PC-9 (cell line): ENCODE results near the gene TNFRSF9. TPM values are rescaled to one million over a fixed set of nuclear protein-coding genes. Genes with fewer than 3 reads are reported as not detected.

ENCODE experiments used
- BruUV-seq: library from RNA; stranded (reverse); fragments of 400-500 nt; replicated peaks from 2 replicates; lab custom pipeline; 2021; lab: Mats Ljungman, UMichigan
- CTCF ChIA-PET: fragments of 300-600 bp; sonication (Branson Sonifier 250); formaldehyde crosslinking; loops from one replicate; lab custom pipeline; 2022; ENCODE audit warnings: antibody characterized with exemption; lab: Charles Lee
- POLR2A ChIA-PET: fragments of 300-600 bp; sonication (Branson Sonifier 250); formaldehyde crosslinking; loops from one replicate; lab custom pipeline; 2022; ENCODE audit warnings: antibody characterized with exemption; ENCODE audit not compliant: unreplicated experiment; lab: Charles Lee
- DNase-seq, 2 experiments: peaks; one replicate each; pipeline versions ENCODE4 v3.0.0 to v3.0.0-alpha.2; 2015 to 2022; ENCODE audit warnings: mixed read lengths in 1 of 2
- H2AFZ ChIP-seq: fragments of 200-600 bp; sonication (generic); 2 replicates; pipeline ENCODE4 v1.8.1; 2017; ENCODE audit warnings: antibody characterized with exemption
- H3F3A ChIP-seq: fragments of 200-600 bp; sonication (generic); 2 replicates; pipeline ENCODE4 v1.8.1; 2017; ENCODE audit warnings: antibody characterized with exemption, mild to moderate bottlenecking, low read depth; ENCODE audit not compliant: insufficient read depth
- H3K27ac ChIP-seq: fragments of 200-600 bp; sonication (generic); 2 replicates; pipeline ENCODE4 v1.6.1; 2016; ENCODE audit warnings: mixed run types
- H3K27me3 ChIP-seq: fragments of 200-600 bp; sonication (generic); 2 replicates; pipeline ENCODE4 v1.6.1; 2016; ENCODE audit warnings: low read depth, mixed run types; ENCODE audit not compliant: insufficient read depth
- H3K36me3 ChIP-seq: fragments of 200-600 bp; sonication (generic); 2 replicates; pipeline ENCODE4 v1.6.1; 2016; ENCODE audit warnings: low read depth, mixed run types
- H3K4me1 ChIP-seq: fragments of 200-600 bp; sonication (generic); replicated peaks from 2 replicates; pipeline ENCODE4 v1.6.1; 2016; ENCODE audit warnings: mixed run types; ENCODE audit not compliant: insufficient read depth
- H3K4me2 ChIP-seq: fragments of 200-600 bp; sonication (generic); 2 replicates; pipeline ENCODE4 v1.6.1; 2017; ENCODE audit warnings: mixed run types
- H3K4me3 ChIP-seq: fragments of 200-600 bp; sonication (generic); 2 replicates; pipeline ENCODE4 v1.6.1; 2016; ENCODE audit warnings: mixed run types
- H3K79me2 ChIP-seq: fragments of 200-600 bp; sonication (generic); 2 replicates; pipeline ENCODE4 v1.6.1; 2017; ENCODE audit warnings: low read depth, mixed run types
- H3K9me2 ChIP-seq: fragments of 200-600 bp; sonication (generic); 2 replicates; pipeline ENCODE4 v1.8.1; 2017; ENCODE audit warnings: mild to moderate bottlenecking; ENCODE audit not compliant: insufficient read depth
- H3K9me3 ChIP-seq: fragments of 200-600 bp; sonication (generic); 2 replicates; pipeline ENCODE4 v1.8.1; 2016; ENCODE audit warnings: low read depth; ENCODE audit not compliant: insufficient read depth
- H4K20me1 ChIP-seq: fragments of 200-600 bp; sonication (generic); 2 replicates; pipeline ENCODE4 v1.8.1; 2017; ENCODE audit not compliant: insufficient read depth
- EZH2 ChIP-seq: fragments of 200-600 bp; sonication (generic); IDR thresholded peaks from 2 replicates; pipeline ENCODE4 v1.8.0; 2017; ENCODE audit warnings: antibody characterized with exemption, low read depth
- intact Hi-C: fragments of 100-400 bp; cut with micrococcal nuclease; formaldehyde crosslinking; loops from one replicate; pipeline ENCODE4 v1.10.0; 2022; ENCODE audit not compliant: unreplicated experiment
- total RNA-seq: library from RNA; stranded (reverse); gene quantifications from 2 replicates; pipeline ENCODE4 v1.2.3, GENCODE V29; 2021
- TF ChIP-seq, protein P1 (sequence below): fragments of 200-600 bp; sonication (generic); conservative IDR thresholded peaks from 2 replicates; pipeline ENCODE4 v1.6.1; 2017; ENCODE audit warnings: mixed run types, antibody characterized with exemption, mild to moderate bottlenecking, moderate library complexity

The TNFRSF9 gene
- total RNA-seq, 1 experiment from 2014 or later = 0.70 TPM

DNA sequence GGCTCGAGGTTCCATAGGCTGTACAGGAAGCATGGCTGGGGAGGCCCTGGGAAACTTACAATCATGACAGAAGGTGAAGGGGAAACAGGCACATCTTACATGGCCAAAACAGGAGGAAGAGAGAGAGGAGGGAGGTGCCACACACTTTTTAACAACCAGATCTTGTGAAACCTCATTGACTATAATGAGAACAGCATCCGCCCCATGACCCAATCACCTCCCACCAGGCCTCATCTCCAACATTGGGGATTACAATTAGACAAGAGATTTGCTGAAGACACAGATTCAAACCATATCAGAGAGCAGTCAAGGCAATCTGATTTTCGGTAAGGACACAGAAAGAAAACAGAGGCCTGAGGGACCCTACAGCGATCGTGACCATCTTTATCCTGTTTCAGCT, 41.7 kb downstream of the TNFRSF9 start:
- Histone ChIP-seq H3K79me2 (no peaks in the 10 kb centered on the region), H3K4me3 (no peak overlapping the region), H4K20me1 (no peaks in the 10 kb centered on the region), H3K4me1 (no peaks in the 10 kb centered on the region), H3K27me3 (no peaks in the 10 kb centered on the region), H3K4me2 (no peak overlapping the region), H3K9me2 (no peaks in the 10 kb centered on the region), H3K27ac (no peak overlapping the region), H3F3A (no peaks in the 10 kb centered on the region), H2AFZ (no peak overlapping the region), H3K9me3 (no peaks in the 10 kb centered on the region), H3K36me3 (no peaks in the 10 kb centered on the region)
- no TSS peak for BruUV-seq
- DNase-seq = no peak
- TF ChIP-seq, protein P1, sequence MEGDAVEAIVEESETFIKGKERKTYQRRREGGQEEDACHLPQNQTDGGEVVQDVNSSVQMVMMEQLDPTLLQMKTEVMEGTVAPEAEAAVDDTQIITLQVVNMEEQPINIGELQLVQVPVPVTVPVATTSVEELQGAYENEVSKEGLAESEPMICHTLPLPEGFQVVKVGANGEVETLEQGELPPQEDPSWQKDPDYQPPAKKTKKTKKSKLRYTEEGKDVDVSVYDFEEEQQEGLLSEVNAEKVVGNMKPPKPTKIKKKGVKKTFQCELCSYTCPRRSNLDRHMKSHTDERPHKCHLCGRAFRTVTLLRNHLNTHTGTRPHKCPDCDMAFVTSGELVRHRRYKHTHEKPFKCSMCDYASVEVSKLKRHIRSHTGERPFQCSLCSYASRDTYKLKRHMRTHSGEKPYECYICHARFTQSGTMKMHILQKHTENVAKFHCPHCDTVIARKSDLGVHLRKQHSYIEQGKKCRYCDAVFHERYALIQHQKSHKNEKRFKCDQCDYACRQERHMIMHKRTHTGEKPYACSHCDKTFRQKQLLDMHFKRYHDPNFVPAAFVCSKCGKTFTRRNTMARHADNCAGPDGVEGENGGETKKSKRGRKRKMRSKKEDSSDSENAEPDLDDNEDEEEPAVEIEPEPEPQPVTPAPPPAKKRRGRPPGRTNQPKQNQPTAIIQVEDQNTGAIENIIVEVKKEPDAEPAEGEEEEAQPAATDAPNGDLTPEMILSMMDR = no peak
- no peak for TF ChIP-seq EZH2
- intact Hi-C loops = no loop called here
- POLR2A ChIA-PET = no interaction called here
- CTCF ChIA-PET = interaction anchor here (0.7 kb wide), 1 partner anchor 21 kb away, joined by 3 read pairs; no protein-coding TSS in a partner anchor

DNA sequence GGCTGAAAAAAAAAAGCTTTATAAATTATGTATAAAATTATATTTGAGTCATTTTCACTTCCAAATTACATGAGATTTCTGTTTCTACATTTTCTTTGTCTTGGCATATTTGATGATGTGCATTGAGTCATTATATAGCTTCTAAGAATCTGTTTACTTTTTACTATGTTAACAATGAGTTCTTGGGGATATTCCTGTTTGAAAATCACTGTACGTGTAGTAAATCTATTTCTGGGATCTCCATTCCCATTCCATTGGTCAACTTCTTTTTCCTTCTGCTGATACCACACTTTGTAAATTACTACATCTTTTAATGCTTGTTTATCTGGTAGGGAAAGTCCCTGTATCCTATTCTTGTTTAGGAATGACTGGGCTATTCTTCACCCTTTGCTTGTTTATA, 43.6 kb downstream of the TNFRSF9 start:
- BruUV-seq = no TSS peak
- H3K4me3 ChIP-seq = no peak overlapping the region
- H4K20me1 ChIP-seq = no peaks in the 10 kb centered on the region
- H3K79me2 ChIP-seq = no peaks in the 10 kb centered on the region
- DNase-seq = no peak
- no peak overlapping the region for H2AFZ ChIP-seq
- no peaks in the 10 kb centered on the region for H3K9me3 ChIP-seq
- H3K27me3 ChIP-seq = no peaks in the 10 kb centered on the region
- no peaks in the 10 kb centered on the region for H3F3A ChIP-seq
- intact Hi-C loops = no loop called here
- no peaks in the 10 kb centered on the region for H3K36me3 ChIP-seq
- no peaks in the 10 kb centered on the region for H3K9me2 ChIP-seq
- POLR2A ChIA-PET = no interaction called here
- H3K27ac ChIP-seq = no peak overlapping the region
- H3K4me2 ChIP-seq = no peak overlapping the region
- TF ChIP-seq, protein P1 = no peak
- TF ChIP-seq EZH2 = no peak
- no peaks in the 10 kb centered on the region for H3K4me1 ChIP-seq
- CTCF ChIA-PET = interaction anchor here (0.6 kb wide), 1 partner anchor 610 kb away, joined by 3 read pairs; no protein-coding TSS in a partner anchor

DNA sequence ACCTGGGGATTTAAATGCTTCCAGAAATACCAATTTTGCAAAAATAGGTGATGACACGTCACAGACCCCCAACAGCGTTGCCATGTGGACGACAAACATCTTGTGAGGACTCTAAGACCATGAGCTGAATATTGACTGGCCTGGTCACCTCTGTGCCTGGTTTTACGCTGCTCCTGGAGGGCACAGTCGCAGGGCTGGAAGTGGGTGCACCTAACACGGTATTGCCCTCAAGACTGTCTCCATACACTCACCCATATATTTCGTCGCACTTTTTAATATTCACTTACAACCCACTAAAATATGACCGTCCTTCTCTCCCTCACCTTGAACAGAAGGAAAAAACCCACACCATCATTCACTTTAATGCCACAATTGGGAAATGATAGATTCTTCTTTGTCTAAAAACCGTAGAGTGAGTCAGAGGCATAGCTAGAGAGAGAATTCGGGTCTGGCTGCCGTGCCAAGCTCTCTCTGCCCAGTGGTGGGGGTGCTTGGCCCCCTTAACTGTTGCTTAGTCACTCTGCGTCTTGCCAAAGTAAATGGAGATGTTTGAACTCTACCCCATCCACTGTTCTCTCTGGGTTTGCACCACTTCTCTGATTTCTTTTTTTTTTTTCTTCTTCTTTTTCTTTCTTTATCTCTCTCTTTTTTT, 47.0 kb downstream of the TNFRSF9 start:
- no peaks in the 10 kb centered on the region for H3K36me3 ChIP-seq
- CTCF ChIA-PET = no interaction called here
- BruUV-seq = no TSS peak

More for the DNA sequence above, 47.0 kb downstream of the TNFRSF9 start:
- no peak overlapping the region for H3K4me3 ChIP-seq
- TF ChIP-seq EZH2 = no peak
- TF ChIP-seq, protein P1 = no peak
- H2AFZ ChIP-seq = no peak overlapping the region
- no peaks in the 10 kb centered on the region for H3F3A ChIP-seq
- no peaks in the 10 kb centered on the region for H3K4me1 ChIP-seq
- no peak overlapping the region for H3K27ac ChIP-seq
- H3K79me2 ChIP-seq = no peaks in the 10 kb centered on the region
- H3K9me3 ChIP-seq = no peaks in the 10 kb centered on the region
- no peaks in the 10 kb centered on the region for H3K9me2 ChIP-seq
- no peaks in the 10 kb centered on the region for H3K27me3 ChIP-seq
- no peak for DNase-seq
- H3K4me2 ChIP-seq = no peak overlapping the region
- POLR2A ChIA-PET = no interaction called here
- no peaks in the 10 kb centered on the region for H4K20me1 ChIP-seq
- intact Hi-C loops = no loop called here
